H9 (cell line): ENCODE results near the gene SEMA4D. TPM values are rescaled to one million over a fixed set of nuclear protein-coding genes. Genes with fewer than 3 reads are reported as not detected.

Experiments used
- DNase-seq: peaks from one replicate; pipeline ENCODE4 v3.0.0-alpha.2; 2017
- H2AFZ ChIP-seq: one replicate; pipeline ENCODE4 v1.6.1; 2013; ENCODE audit warnings: mild to moderate bottlenecking, low read length, control low read depth, moderate library complexity
- H2AK5ac ChIP-seq: 2 replicates; pipeline ENCODE4 v1.6.1; 2013; ENCODE audit warnings: low read length, control low read depth, mixed read lengths; ENCODE audit not compliant: insufficient read length
- H2BK120ac ChIP-seq: one replicate; pipeline ENCODE4 v1.6.1; 2013; ENCODE audit warnings: low read depth, mild to moderate bottlenecking, low read length, control low read depth, inconsistent platforms; ENCODE audit not compliant: poor library complexity, severe bottlenecking
- H2BK12ac ChIP-seq: 2 replicates; pipeline ENCODE4 v1.6.1; 2013; ENCODE audit warnings: low read length, control low read depth, mixed read lengths, low read depth; ENCODE audit not compliant: insufficient read length
- H2BK15ac ChIP-seq: 2 replicates; pipeline ENCODE4 v1.6.1; 2013; ENCODE audit warnings: low read depth, low read length, control low read depth
- H2BK20ac ChIP-seq: one replicate; pipeline ENCODE4 v1.6.1; 2013; ENCODE audit warnings: low read depth, mild to moderate bottlenecking, low read length, control low read depth, inconsistent platforms; ENCODE audit not compliant: poor library complexity, severe bottlenecking
- H2BK5ac ChIP-seq: 2 replicates; pipeline ENCODE4 v1.6.1; 2013; ENCODE audit warnings: low read length, control low read depth, mixed read lengths; ENCODE audit not compliant: insufficient read length
- H3K14ac ChIP-seq: 2 replicates; pipeline ENCODE4 v1.6.1; 2013; ENCODE audit warnings: low read length, control low read depth; ENCODE audit not compliant: insufficient read depth
- H3K18ac ChIP-seq: 2 replicates; pipeline ENCODE4 v1.6.1; 2013; ENCODE audit warnings: low read depth, mild to moderate bottlenecking, mixed read lengths, low read length, control low read depth; ENCODE audit not compliant: insufficient read length
- H3K23ac ChIP-seq: 2 replicates; pipeline ENCODE4 v1.6.1; 2013; ENCODE audit warnings: low read length, control low read depth, mixed read lengths, low read depth; ENCODE audit not compliant: insufficient read length
- H3K23me2 ChIP-seq: 2 replicates; pipeline ENCODE4 v1.6.1; 2013; ENCODE audit warnings: low read depth, mild to moderate bottlenecking, mixed read lengths, low read length, control low read depth; ENCODE audit not compliant: insufficient read length, poor library complexity, severe bottlenecking
- H3K27ac ChIP-seq: 2 replicates; pipeline ENCODE4 v1.5.1; 2013; ENCODE audit warnings: low read length, control low read depth, mixed read lengths, low read depth; ENCODE audit not compliant: insufficient read length
- H3K27me3 ChIP-seq: 2 replicates; pipeline ENCODE4 v1.6.1; 2013; ENCODE audit warnings: low read length, control low read depth, inconsistent platforms; ENCODE audit not compliant: insufficient read depth
- H3K4ac ChIP-seq: 2 replicates; pipeline ENCODE4 v1.6.1; 2013; ENCODE audit warnings: low read depth, mild to moderate bottlenecking, control low read depth, inconsistent platforms, low read length, moderate library complexity
- H3K4me1 ChIP-seq: 2 replicates; pipeline ENCODE4 v1.6.1; 2013; ENCODE audit warnings: low read length, control low read depth, inconsistent platforms; ENCODE audit not compliant: insufficient read depth
- H3K4me2 ChIP-seq: 2 replicates; pipeline ENCODE4 v1.6.1; 2013; ENCODE audit warnings: low read length, control low read depth, mixed read lengths; ENCODE audit not compliant: insufficient read length, insufficient read depth
- H3K56ac ChIP-seq: 2 replicates; pipeline ENCODE4 v1.6.1; 2013; ENCODE audit warnings: low read depth, mild to moderate bottlenecking, mixed read lengths, low read length, control low read depth; ENCODE audit not compliant: insufficient read length
- H3K79me1 ChIP-seq: 2 replicates; pipeline ENCODE4 v1.6.1; 2013; ENCODE audit warnings: low read depth, mild to moderate bottlenecking, moderate library complexity, low read length, control low read depth, inconsistent platforms; ENCODE audit not compliant: insufficient read depth, poor library complexity, severe bottlenecking
- H3K79me2 ChIP-seq: 2 replicates; pipeline ENCODE4 v1.6.1; 2013; ENCODE audit warnings: low read length, control low read depth, inconsistent platforms; ENCODE audit not compliant: insufficient read depth
- H3K9ac ChIP-seq: 2 replicates; pipeline ENCODE4 v1.6.1; 2013; ENCODE audit warnings: low read length, control low read depth, mixed read lengths; ENCODE audit not compliant: insufficient read length; ENCODE audit errors: extremely low read depth
- H3K9me3 ChIP-seq: one replicate; pipeline ENCODE4 v1.6.1; 2013; ENCODE audit warnings: low read depth, low read length, inconsistent platforms; ENCODE audit not compliant: control insufficient read depth
- H3T11ph ChIP-seq: one replicate; pipeline ENCODE4 v1.6.1; 2013; ENCODE audit warnings: mild to moderate bottlenecking, low read length, control low read depth, inconsistent platforms
- H4K20me1 ChIP-seq: one replicate; pipeline ENCODE4 v1.6.1; 2013; ENCODE audit not compliant: control insufficient read depth, insufficient read length, insufficient read depth
- H4K5ac ChIP-seq: 2 replicates; pipeline ENCODE4 v1.6.1; 2013; ENCODE audit warnings: low read depth, mild to moderate bottlenecking, mixed read lengths, low read length, control low read depth; ENCODE audit not compliant: insufficient read length
- H4K8ac ChIP-seq: replicated peaks from 2 replicates; pipeline ENCODE4 v1.6.1; 2013; ENCODE audit warnings: low read length, control low read depth, mixed read lengths, low read depth; ENCODE audit not compliant: insufficient read length
- H4K91ac ChIP-seq: 2 replicates; pipeline ENCODE4 v1.6.1; 2013; ENCODE audit warnings: low read depth, mild to moderate bottlenecking, moderate library complexity, mixed read lengths, low read length, control low read depth; ENCODE audit not compliant: insufficient read length
- H3K27ac Mint-ChIP-seq, 3 experiments: 2 replicates in 2 of 3; 3 replicates in 1 of 3; pipeline ENCODE4 v1.8.0; 2020 to 2021; ENCODE audit warnings: mixed read lengths in 3 of 3, mild to moderate bottlenecking in 1 of 3, moderate library complexity in 1 of 3
- H3K27me3 Mint-ChIP-seq: 2 replicates; pipeline ENCODE4 v1.8.0; 2021; ENCODE audit warnings: low read depth, mild to moderate bottlenecking, moderate library complexity, mixed read lengths
- H3K36me3 Mint-ChIP-seq, 3 experiments: 2 replicates in 2 of 3; 3 replicates in 1 of 3; pipeline ENCODE4 v1.8.0; 2020 to 2021; ENCODE audit warnings: low read depth in 3 of 3, mixed read lengths in 3 of 3; ENCODE audit not compliant: insufficient read depth in 1 of 3
- H3K4me1 Mint-ChIP-seq, 2 experiments: 2 replicates each; pipeline ENCODE4 v1.8.0; 2020; ENCODE audit warnings: mixed read lengths in 2 of 2
- H3K4me3 Mint-ChIP-seq, 2 experiments: 2 replicates in 1 of 2; 3 replicates in 1 of 2; pipeline ENCODE4 v1.8.0; 2020 to 2021; ENCODE audit warnings: mild to moderate bottlenecking in 2 of 2, mixed read lengths in 2 of 2, moderate library complexity in 1 of 2
- H3K9me3 Mint-ChIP-seq, 2 experiments: 2 replicates in 1 of 2; 3 replicates in 1 of 2; pipeline ENCODE4 v1.8.0; 2020; ENCODE audit warnings: mild to moderate bottlenecking in 2 of 2, mixed read lengths in 2 of 2, moderate library complexity in 1 of 2
- CTCF ChIP-seq: fragments of 200-600 bp; sonication (generic); conservative IDR thresholded peaks from 3 replicates; pipeline ENCODE4 v1.8.0; 2021; ENCODE audit warnings: antibody characterized with exemption, mild to moderate bottlenecking
- WGBS: extraction: QIAGEN DNeasy Blood & Tissue Kit; methylation state at CpG from one replicate; pipeline ENCODE4 v1.1.7; 2013; ENCODE audit warnings: missing lambda C conversion rate, low lambda C conversion rate, mixed read lengths; ENCODE audit not compliant: insufficient read length; ENCODE audit errors: extremely low coverage; 5-methylcytosine and 5-hydroxymethylcytosine counted together
- total RNA-seq: library from RNA; stranded (reverse); gene quantifications from 2 replicates; pipeline ENCODE4 v1.2.1, GENCODE V29; 2021

The SEMA4D gene
- total RNA-seq, 1 experiment from 2014 or later = 47.2 TPM

GRCh38 chr9:89482901-89483361 is 15.0 kb downstream of the SEMA4D start:
- H2BK20ac ChIP-seq = no peak overlapping the region
- H3K79me1 ChIP-seq = no peaks in the 10 kb centered on the region
- H3T11ph ChIP-seq = no peak overlapping the region
- peaks cover 3% of the 10 kb centered on the region; the same call in 1 of the 2 replicates for H3K4me1 ChIP-seq
- DNase-seq = no peak
- peaks cover 16% of the 10 kb centered on the region; the same call in 1 of the 2 replicates for H3K79me2 ChIP-seq
- H2AK5ac ChIP-seq = no peak overlapping the region
- no peaks in the 10 kb centered on the region for H3K9me3 ChIP-seq
- peaks cover 14 to 30% (median 22%) of the 10 kb centered on the region in 3 experiments for H3K36me3 Mint-ChIP-seq
- no peak overlapping the region for H3K14ac ChIP-seq
- no peaks in the 10 kb centered on the region for H3K27me3 ChIP-seq
- H4K8ac ChIP-seq = no peak overlapping the region
- H3K27ac ChIP-seq = no peak overlapping the region
- H3K56ac ChIP-seq = no peak overlapping the region
- H4K20me1 ChIP-seq = peaks cover 4% of the 10 kb centered on the region
- no peak overlapping the region for H4K5ac ChIP-seq
- TF ChIP-seq CTCF = no peak
- H2AFZ ChIP-seq = no peak overlapping the region
- 0 out of 5 replicates have a peak, but pooled peaks cover 0 to 2% of the 10 kb centered on the region in 2 experiments for H3K9me3 Mint-ChIP-seq
- H3K9ac ChIP-seq = no peak overlapping the region
- H3K4me2 ChIP-seq = no peak overlapping the region
- no peak overlapping the region for H3K23ac ChIP-seq
- H2BK12ac ChIP-seq = no peak overlapping the region
- H3K4me3 Mint-ChIP-seq = no peak overlapping the region
- H3K4me1 Mint-ChIP-seq = peaks cover 43 to 44% of the 10 kb centered on the region in 2 experiments
- WGBS = no CpG with 5 or more reads among the region's 9 CpGs
- H3K27ac Mint-ChIP-seq = peak overlapping the region; percentile 42 to 77 (median 73); a peak in 6 of 7 replicates
- H2BK15ac ChIP-seq = no peak overlapping the region
- no peak overlapping the region for H3K18ac ChIP-seq
- no peaks in the 10 kb centered on the region for H3K27me3 Mint-ChIP-seq
- no peaks in the 10 kb centered on the region for H3K23me2 ChIP-seq
- H2BK120ac ChIP-seq = no peak overlapping the region
- H3K4ac ChIP-seq = no peak overlapping the region
- no peak overlapping the region for H4K91ac ChIP-seq
- no peak overlapping the region for H2BK5ac ChIP-seq
